Neural crest cell (in vitro differentiated cells): Measurements from ENCODE around the gene FKBP11. TPM values are rescaled to one million over a fixed set of nuclear protein-coding genes. Genes with fewer than 3 reads are reported as not detected.
"Not testable (repeated sequence)": the region's sequence is repeated elsewhere in the genome, so short reads cannot be mapped to it uniquely, and the experiment has no call there.

Experiments
- DNase-seq: peaks from one replicate; pipeline ENCODE4 v3.0.0; 2021; ENCODE audit warnings: low read depth, mixed read lengths, low spot score
- H3K27ac Mint-ChIP-seq: one replicate; pipeline ENCODE4 v1.8.0; 2021; ENCODE audit warnings: mild to moderate bottlenecking, mixed read lengths; ENCODE audit not compliant: unreplicated experiment
- H3K27me3 Mint-ChIP-seq: 2 replicates; pipeline ENCODE4 v1.8.0; 2021; ENCODE audit warnings: low read depth, mild to moderate bottlenecking, mixed read lengths
- H3K36me3 Mint-ChIP-seq: 2 replicates; pipeline ENCODE4 v1.8.0; 2021; ENCODE audit warnings: low read depth, mild to moderate bottlenecking, mixed read lengths
- H3K4me1 Mint-ChIP-seq: 2 replicates; pipeline ENCODE4 v1.8.0; 2021; ENCODE audit warnings: mixed read lengths
- H3K4me3 Mint-ChIP-seq: one replicate; pipeline ENCODE4 v1.8.0; 2021; ENCODE audit warnings: mild to moderate bottlenecking, mixed read lengths
- H3K9me3 Mint-ChIP-seq: 2 replicates; pipeline ENCODE4 v1.8.0; 2021; ENCODE audit warnings: mixed read lengths
- total RNA-seq: library from RNA; stranded (reverse); gene quantifications from 2 replicates; pipeline ENCODE4 v1.2.1, GENCODE V29; 2021
- TF ChIP-seq, protein P1 (sequence below): fragments of 200-600 bp; sonication (generic); conservative IDR thresholded peaks from 2 replicates; pipeline ENCODE4 v1.5.0; 2021; ENCODE audit warnings: antibody characterized with exemption, mild to moderate bottlenecking

Gene FKBP11
- total RNA-seq, 1 donor from 2014 or later = 15.1 TPM

DNA sequence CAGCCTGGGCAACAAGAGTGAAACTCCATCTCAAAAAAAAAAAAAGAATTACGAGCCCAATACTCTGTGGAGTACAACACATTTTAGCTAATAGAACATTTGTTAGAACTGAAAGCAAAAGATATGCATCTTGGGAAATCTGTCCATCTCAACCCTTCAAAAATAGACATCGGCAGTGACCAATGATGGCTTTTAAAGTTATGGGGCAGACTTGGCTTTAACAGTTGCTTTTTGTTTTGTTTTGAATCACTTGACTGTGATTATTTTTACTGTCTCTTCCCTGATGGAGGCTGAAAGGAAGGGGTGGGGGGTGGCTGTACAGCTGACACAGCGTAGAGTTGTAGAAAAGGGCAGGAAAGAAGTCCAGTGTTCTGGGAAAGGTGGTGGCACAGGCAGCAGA, 2.2 kb downstream of the FKBP11 start:
- TF ChIP-seq, protein P1, sequence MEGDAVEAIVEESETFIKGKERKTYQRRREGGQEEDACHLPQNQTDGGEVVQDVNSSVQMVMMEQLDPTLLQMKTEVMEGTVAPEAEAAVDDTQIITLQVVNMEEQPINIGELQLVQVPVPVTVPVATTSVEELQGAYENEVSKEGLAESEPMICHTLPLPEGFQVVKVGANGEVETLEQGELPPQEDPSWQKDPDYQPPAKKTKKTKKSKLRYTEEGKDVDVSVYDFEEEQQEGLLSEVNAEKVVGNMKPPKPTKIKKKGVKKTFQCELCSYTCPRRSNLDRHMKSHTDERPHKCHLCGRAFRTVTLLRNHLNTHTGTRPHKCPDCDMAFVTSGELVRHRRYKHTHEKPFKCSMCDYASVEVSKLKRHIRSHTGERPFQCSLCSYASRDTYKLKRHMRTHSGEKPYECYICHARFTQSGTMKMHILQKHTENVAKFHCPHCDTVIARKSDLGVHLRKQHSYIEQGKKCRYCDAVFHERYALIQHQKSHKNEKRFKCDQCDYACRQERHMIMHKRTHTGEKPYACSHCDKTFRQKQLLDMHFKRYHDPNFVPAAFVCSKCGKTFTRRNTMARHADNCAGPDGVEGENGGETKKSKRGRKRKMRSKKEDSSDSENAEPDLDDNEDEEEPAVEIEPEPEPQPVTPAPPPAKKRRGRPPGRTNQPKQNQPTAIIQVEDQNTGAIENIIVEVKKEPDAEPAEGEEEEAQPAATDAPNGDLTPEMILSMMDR = no peak
- no peak for DNase-seq
- H3K27me3 Mint-ChIP-seq = peaks cover 3% of the 10 kb centered on the region
- H3K4me3 Mint-ChIP-seq = peak overlapping the region; percentile 10
- peaks cover 23% of the 10 kb centered on the region for H3K36me3 Mint-ChIP-seq
- H3K4me1 Mint-ChIP-seq = peaks cover 4% of the 10 kb centered on the region
- H3K27ac Mint-ChIP-seq = no peak overlapping the region
- H3K9me3 Mint-ChIP-seq = no peaks in the 10 kb centered on the region

DNA sequence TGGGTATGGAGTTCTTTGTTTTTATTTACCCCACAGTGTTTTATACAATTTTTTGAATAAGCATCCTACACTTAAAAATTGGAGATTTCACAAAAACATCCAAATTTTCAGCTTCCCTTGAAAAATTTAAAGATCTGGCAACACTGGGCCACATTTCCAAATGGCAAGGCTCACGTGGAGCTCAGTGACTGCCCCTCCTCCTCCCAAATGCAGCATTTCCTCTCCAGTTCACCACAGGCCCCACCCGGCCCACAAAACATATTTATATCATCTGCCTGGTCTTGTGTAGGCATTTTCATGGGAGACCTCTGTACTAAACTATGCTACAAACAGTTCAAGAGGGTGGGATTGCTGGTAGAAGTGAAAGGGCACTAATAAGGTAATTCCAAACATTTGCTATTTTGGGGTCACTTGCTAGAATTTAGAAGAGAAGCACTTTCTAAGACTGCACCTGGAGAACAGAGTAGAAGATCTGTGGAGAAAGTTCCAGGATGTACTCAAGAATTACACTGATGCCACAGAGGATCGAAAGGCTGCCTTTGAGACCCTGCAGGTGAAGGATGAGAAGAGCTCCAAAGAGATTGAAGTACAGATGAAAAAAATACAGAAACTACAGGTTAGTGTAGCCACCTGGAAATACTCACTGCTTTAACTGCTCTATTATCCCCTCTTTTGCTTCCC, 7.3 kb downstream of the FKBP11 start:
- peaks cover 15% of the 10 kb centered on the region for H3K36me3 Mint-ChIP-seq
- no peak for DNase-seq
- TF ChIP-seq, protein P1 = no peak
- no peaks in the 10 kb centered on the region for H3K4me1 Mint-ChIP-seq
- no peak overlapping the region for H3K27ac Mint-ChIP-seq
- no peaks in the 10 kb centered on the region for H3K27me3 Mint-ChIP-seq
- peaks cover 6% of the 10 kb centered on the region for H3K9me3 Mint-ChIP-seq
- H3K4me3 Mint-ChIP-seq = no peak overlapping the region

DNA sequence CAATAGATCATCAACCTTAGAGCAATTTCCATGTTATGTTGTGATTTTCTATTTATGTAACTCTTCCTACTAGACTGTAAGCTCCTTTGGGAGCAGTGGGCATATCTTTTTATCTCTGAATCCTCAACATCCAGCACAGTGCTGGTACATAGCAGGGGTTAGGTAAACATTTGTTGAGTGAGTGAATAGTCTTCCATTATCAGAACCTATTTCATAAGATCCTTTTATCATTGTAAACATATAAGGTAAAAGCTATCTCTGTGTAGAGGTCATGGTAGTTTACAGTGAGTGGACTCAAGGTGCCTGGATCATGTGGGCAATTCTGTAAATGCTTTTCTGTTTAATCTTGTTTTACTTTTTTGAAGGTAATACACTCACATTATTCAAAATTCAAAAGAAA, 15.1 kb downstream of the FKBP11 start:
- Mint-ChIP-seq H3K36me3 (no peaks in the 10 kb centered on the region), H3K4me3 (no peak overlapping the region), H3K27ac (no peak overlapping the region), H3K9me3 (no peaks in the 10 kb centered on the region), H3K27me3 (peaks cover 3% of the 10 kb centered on the region), H3K4me1 (no peaks in the 10 kb centered on the region)
- DNase-seq = no peak
- TF ChIP-seq, protein P1 = no peak

GRCh38 chr12:48909698-48910097, 15.6 kb downstream of the FKBP11 start:
- DNase-seq, H3K4me1 Mint-ChIP-seq, H3K27ac Mint-ChIP-seq, H3K27me3 Mint-ChIP-seq, H3K9me3 Mint-ChIP-seq, H3K4me3 Mint-ChIP-seq, H3K36me3 Mint-ChIP-seq: not testable (repeated sequence)

- H3K27ac Mint-ChIP-seq = no peak overlapping the region
- H3K4me3 Mint-ChIP-seq = no peak overlapping the region
- TF ChIP-seq, protein P1 = no peak
- DNase-seq = no peak
- H3K27me3 Mint-ChIP-seq = peaks cover 6% of the 10 kb centered on the region
- H3K36me3 Mint-ChIP-seq = no peaks in the 10 kb centered on the region
- no peaks in the 10 kb centered on the region for H3K9me3 Mint-ChIP-seq
- peaks cover 8% of the 10 kb centered on the region for H3K4me1 Mint-ChIP-seq
Measured at GRCh38 chr12:48907245-48907644, 18.0 kb downstream of the FKBP11 start.

DNA sequence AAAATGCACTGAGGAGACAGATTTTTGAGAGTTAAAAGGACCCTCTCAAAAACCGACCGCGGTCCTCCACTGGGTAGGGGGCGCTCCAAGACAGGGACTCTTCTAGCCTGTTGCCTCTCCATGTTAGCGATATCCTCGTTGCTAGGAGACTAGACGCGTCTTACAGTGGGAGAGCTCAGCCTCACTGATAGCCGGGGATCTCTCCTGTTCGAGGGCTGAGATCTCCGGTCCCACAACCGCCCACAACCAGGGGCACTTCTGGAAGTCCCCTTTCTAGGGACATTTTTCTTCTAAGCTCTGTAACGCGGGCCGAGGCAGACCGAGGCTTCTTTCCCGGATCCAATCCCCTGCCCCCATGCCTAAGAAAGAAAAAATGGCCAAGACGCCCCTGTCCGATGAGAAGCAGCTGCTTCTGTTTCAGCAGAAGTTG, 21.3 kb downstream of the FKBP11 start:
- TF ChIP-seq, protein P1 = peak; percentile 82
- Mint-ChIP-seq H3K9me3 (no peaks in the 10 kb centered on the region), H3K27ac (no peak overlapping the region), H3K4me3 (peak overlapping the region; percentile 90), H3K4me1 (peaks cover 8% of the 10 kb centered on the region), H3K27me3 (peaks cover 8% of the 10 kb centered on the region), H3K36me3 (no peaks in the 10 kb centered on the region)
- DNase-seq = peak; percentile 91
